ENCODE data around the gene ANXA4. TPM values are rescaled to one million over a fixed set of nuclear protein-coding genes. Genes with fewer than 3 reads are reported as not detected.
"Not testable (repeated sequence)": the region's sequence is repeated elsewhere in the genome, so short reads cannot be mapped to it uniquely, and the experiment has no call there.

The ANXA4 gene
- total and polyA plus RNA-seq, 4 donors = 17.6 to 135 (median 59.4) TPM

GRCh38 chr2:69714024-69714423 is 27.9 kb upstream of the ANXA4 start:
- Histone ChIP-seq H3K9ac (ENCODE audit: low read depth in 1 of 2, low read length in 2 of 2) (no peak overlapping the region), H3K4me1 (ENCODE audit: control insufficient read depth in 4 of 4, insufficient read depth in 4 of 4, low read length in 3 of 4) (peaks cover 0 to 4% (median 1%) of the 10 kb centered on the region in 4 donors), H3K27ac (ENCODE audit: low read depth in 1 of 2, low read length in 2 of 2) (no peak overlapping the region), H3K4me3 (ENCODE audit: low read depth in 1 of 3, low read length in 3 of 3) (no peak overlapping the region), H3K9me3 (ENCODE audit: control insufficient read depth in 4 of 4, low read length in 3 of 4) (no peaks in the 10 kb centered on the region), H3K36me3 (ENCODE audit: control insufficient read depth in 4 of 4, insufficient read depth in 3 of 4, low read depth in 1 of 4, low read length in 3 of 4) (no peaks in the 10 kb centered on the region), H3K27me3 (ENCODE audit: control insufficient read depth in 4 of 4, insufficient read depth in 4 of 4, low read length in 3 of 4) (no peaks in the 10 kb centered on the region)
- TF ChIP-seq NR2F2 (IDR thresholded peaks at IDR 0.05) (no peak), HNF4A (conservative IDR thresholded peaks at IDR 0.05) (no peak), HNF4G (IDR thresholded peaks at IDR 0.05) (no peak), ATF3 (IDR thresholded peaks at IDR 0.05) (no peak), TAF1 (conservative IDR thresholded peaks at IDR 0.05) (no peak), ZBTB33 (IDR thresholded peaks at IDR 0.05) (no peak), RXRA (IDR thresholded peaks at IDR 0.05) (no peak), REST (IDR thresholded peaks at IDR 0.05) (no peak), JUND (IDR thresholded peaks at IDR 0.05) (no peak), CTCF (IDR thresholded peaks at IDR 0.05; ENCODE audit: low read depth, low read length, missing input control) (no peak), RAD21 (IDR thresholded peaks at IDR 0.05) (no peak), FOXA2 (IDR thresholded peaks at IDR 0.05) (no peak), MAX (IDR thresholded peaks at IDR 0.05) (no peak), FOXA1 (IDR thresholded peaks at IDR 0.05) (no peak), YY1 (IDR thresholded peaks at IDR 0.05) (no peak), SP1 (IDR thresholded peaks at IDR 0.05) (no peak)
- DNase-seq (ENCODE audit: low spot score) = no peak
- WGBS = 91% methylated on average over 6 of the region's 6 CpGs

GRCh38 chr2:69714539-69715220 is 27.3 kb upstream of the ANXA4 start:
- peak; percentile 82 for DNase-seq (ENCODE audit: low spot score)

More at GRCh38 chr2:69714539-69715220, 27.3 kb upstream of the ANXA4 start:
- H3K36me3 ChIP-seq (ENCODE audit: control insufficient read depth in 4 of 4, insufficient read depth in 3 of 4, low read depth in 1 of 4, low read length in 3 of 4); H3K9ac ChIP-seq (ENCODE audit: low read depth in 1 of 2, low read length in 2 of 2); H3K27ac ChIP-seq (ENCODE audit: low read depth in 1 of 2, low read length in 2 of 2); H3K4me1 ChIP-seq (ENCODE audit: control insufficient read depth in 4 of 4, insufficient read depth in 4 of 4, low read length in 3 of 4); H3K4me3 ChIP-seq (ENCODE audit: low read depth in 1 of 3, low read length in 3 of 3); H3K27me3 ChIP-seq (ENCODE audit: control insufficient read depth in 4 of 4, insufficient read depth in 4 of 4, low read length in 3 of 4); H3K9me3 ChIP-seq (ENCODE audit: control insufficient read depth in 4 of 4, low read length in 3 of 4): not testable (repeated sequence)
- 21% methylated on average over 9 of the region's 9 CpGs for whole genome bisulfite sequencing
- TF ChIP-seq HNF4A (conservative IDR thresholded peaks at IDR 0.05) (peak; percentile 28 to 40), RAD21 (IDR thresholded peaks at IDR 0.05) (peak; percentile 96 to 98), REST (IDR thresholded peaks at IDR 0.05) (peak; percentile 13), CTCF (IDR thresholded peaks at IDR 0.05; ENCODE audit: low read depth, low read length, missing input control) (peak; percentile 80), RXRA (IDR thresholded peaks at IDR 0.05) (peak in 1 of 2 donors; percentile 14)

Measured in liver (tissue), 9 donors.